ENCODE results near the gene MED10. TPM values are rescaled to one million over a fixed set of nuclear protein-coding genes. Genes with fewer than 3 reads are reported as not detected.

MED10 gene
- total RNA-seq, 1 donor from 2014 or later = 49.3 TPM

- H3K36me3 Mint-ChIP-seq (ENCODE audit: low read depth, unreplicated experiment) = no peaks in the 10 kb centered on the region
- H3K27ac ChIP-seq (ENCODE audit: low read depth, low read length) = no peak overlapping the region
- no peaks in the 10 kb centered on the region for H3K79me2 ChIP-seq (ENCODE audit: insufficient read depth, low read length)
- FAIRE-seq (no peak), DNase-seq (ENCODE audit: low read depth) (no peak)
- no peak overlapping the region for H3K27ac Mint-ChIP-seq (ENCODE audit: unreplicated experiment)
- H3K9me3 Mint-ChIP-seq (ENCODE audit: unreplicated experiment) = peaks cover 19% of the 10 kb centered on the region
- TF ChIP-seq CTCF (IDR thresholded peaks at IDR 0.05; ENCODE audit: insufficient read depth, low read depth, low read length) = no peak
- no peak for TF ChIP-seq EZH2 (IDR thresholded peaks at IDR 0.05; ENCODE audit: insufficient read depth, low read length)
- H3K4me1 Mint-ChIP-seq (ENCODE audit: low read depth, unreplicated experiment) = no peaks in the 10 kb centered on the region
- no peak overlapping the region for H3K4me3 ChIP-seq (ENCODE audit: insufficient read depth, low read depth, low read length)
- H3K4me1 ChIP-seq (ENCODE audit: insufficient read depth, low read length) = no peaks in the 10 kb centered on the region
- H4K20me1 ChIP-seq (ENCODE audit: insufficient read depth, low read length) = no peaks in the 10 kb centered on the region
- H3K9me3 ChIP-seq (ENCODE audit: insufficient read depth, low read depth, low read length) = no peaks in the 10 kb centered on the region
- peaks cover 45% of the 10 kb centered on the region for H3K27me3 Mint-ChIP-seq (ENCODE audit: low read depth, unreplicated experiment)
- no peak overlapping the region for H2AFZ ChIP-seq (ENCODE audit: low read depth, low read length)
- no peaks in the 10 kb centered on the region for H3K36me3 ChIP-seq (ENCODE audit: insufficient read depth, low read length)
- H3K4me2 ChIP-seq (ENCODE audit: low read length) = no peak overlapping the region
- H3K4me3 Mint-ChIP-seq (ENCODE audit: unreplicated experiment) = peak overlapping the region; percentile 5
- no peaks in the 10 kb centered on the region for H3K27me3 ChIP-seq (ENCODE audit: insufficient read depth, low read length)
- no peak overlapping the region for H3K9ac ChIP-seq (ENCODE audit: low read length)
Measured at GRCh38 chr5:6389946-6390530, 11.7 kb upstream of the MED10 start.

- H3K27ac Mint-ChIP-seq (ENCODE audit: unreplicated experiment) = no peak overlapping the region
- H3K4me2 ChIP-seq (ENCODE audit: low read length) = no peak overlapping the region
- no peak overlapping the region for H2AFZ ChIP-seq (ENCODE audit: low read depth, low read length)
- DNase-seq (ENCODE audit: low read depth) (no peak), FAIRE-seq (no peak)
- peaks cover 43% of the 10 kb centered on the region for H3K27me3 Mint-ChIP-seq (ENCODE audit: low read depth, unreplicated experiment)
- no peaks in the 10 kb centered on the region for H3K9me3 ChIP-seq (ENCODE audit: insufficient read depth, low read depth, low read length)
- H3K4me1 ChIP-seq (ENCODE audit: insufficient read depth, low read length) = no peaks in the 10 kb centered on the region
- no peaks in the 10 kb centered on the region for H3K36me3 Mint-ChIP-seq (ENCODE audit: low read depth, unreplicated experiment)
- H3K4me3 Mint-ChIP-seq (ENCODE audit: unreplicated experiment) = no peak overlapping the region
- H3K9me3 Mint-ChIP-seq (ENCODE audit: unreplicated experiment) = peaks cover 16% of the 10 kb centered on the region
- no peaks in the 10 kb centered on the region for H4K20me1 ChIP-seq (ENCODE audit: insufficient read depth, low read length)
- H3K4me1 Mint-ChIP-seq (ENCODE audit: low read depth, unreplicated experiment) = no peaks in the 10 kb centered on the region
- H3K36me3 ChIP-seq (ENCODE audit: insufficient read depth, low read length) = no peaks in the 10 kb centered on the region
- no peak overlapping the region for H3K9ac ChIP-seq (ENCODE audit: low read length)
- H3K4me3 ChIP-seq (ENCODE audit: insufficient read depth, low read depth, low read length) = no peak overlapping the region
- no peak for TF ChIP-seq EZH2 (IDR thresholded peaks at IDR 0.05; ENCODE audit: insufficient read depth, low read length)
- no peak for TF ChIP-seq CTCF (IDR thresholded peaks at IDR 0.05; ENCODE audit: insufficient read depth, low read depth, low read length)
- H3K27me3 ChIP-seq (ENCODE audit: insufficient read depth, low read length) = no peaks in the 10 kb centered on the region
- no peaks in the 10 kb centered on the region for H3K79me2 ChIP-seq (ENCODE audit: insufficient read depth, low read length)
- H3K27ac ChIP-seq (ENCODE audit: low read depth, low read length) = no peak overlapping the region
Measured at GRCh38 chr5:6389397-6389796, 11.1 kb upstream of the MED10 start.

DNA sequence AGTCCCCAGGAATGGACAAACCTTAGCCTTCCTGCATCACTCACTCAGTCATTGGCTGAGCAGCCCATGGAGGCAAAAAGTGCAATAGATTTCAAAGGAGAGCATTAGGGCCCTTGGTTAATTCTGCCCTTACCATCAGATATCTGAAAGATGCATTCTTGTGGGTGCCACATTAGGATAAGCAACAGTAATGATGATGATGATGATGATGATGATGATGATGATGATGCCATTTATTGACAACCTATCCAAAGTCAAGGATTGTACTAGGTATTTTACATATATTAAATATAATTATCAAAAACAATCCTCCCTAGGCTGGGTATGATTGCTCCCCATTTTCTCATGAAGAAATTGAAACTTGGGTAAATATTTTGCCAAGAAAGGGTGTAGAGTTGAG, 9.6 kb upstream of the MED10 start:
- H3K36me3 Mint-ChIP-seq (ENCODE audit: low read depth, unreplicated experiment) = no peaks in the 10 kb centered on the region
- Histone ChIP-seq H3K9ac (ENCODE audit: low read length) (no peak overlapping the region), H3K79me2 (ENCODE audit: insufficient read depth, low read length) (no peaks in the 10 kb centered on the region), H3K4me3 (ENCODE audit: insufficient read depth, low read depth, low read length) (no peak overlapping the region), H3K36me3 (ENCODE audit: insufficient read depth, low read length) (no peaks in the 10 kb centered on the region), H4K20me1 (ENCODE audit: insufficient read depth, low read length) (no peaks in the 10 kb centered on the region), H2AFZ (ENCODE audit: low read depth, low read length) (no peak overlapping the region), H3K4me2 (ENCODE audit: low read length) (no peak overlapping the region), H3K4me1 (ENCODE audit: insufficient read depth, low read length) (no peaks in the 10 kb centered on the region), H3K27me3 (ENCODE audit: insufficient read depth, low read length) (no peaks in the 10 kb centered on the region), H3K9me3 (ENCODE audit: insufficient read depth, low read depth, low read length) (no peaks in the 10 kb centered on the region), H3K27ac (ENCODE audit: low read depth, low read length) (no peak overlapping the region)
- no peak overlapping the region for H3K4me3 Mint-ChIP-seq (ENCODE audit: unreplicated experiment)
- no peaks in the 10 kb centered on the region for H3K4me1 Mint-ChIP-seq (ENCODE audit: low read depth, unreplicated experiment)
- H3K9me3 Mint-ChIP-seq (ENCODE audit: unreplicated experiment) = peaks cover 11% of the 10 kb centered on the region
- H3K27me3 Mint-ChIP-seq (ENCODE audit: low read depth, unreplicated experiment) = peaks cover 29% of the 10 kb centered on the region
- TF ChIP-seq EZH2 (IDR thresholded peaks at IDR 0.05; ENCODE audit: insufficient read depth, low read length) = no peak
- TF ChIP-seq CTCF (IDR thresholded peaks at IDR 0.05; ENCODE audit: insufficient read depth, low read depth, low read length) = no peak
- FAIRE-seq = no peak
- no peak overlapping the region for H3K27ac Mint-ChIP-seq (ENCODE audit: unreplicated experiment)
- DNase-seq (ENCODE audit: low read depth) = no peak
